Lower leg skin (tissue), 4 donors: ENCODE results near the gene NT5DC1. TPM values are rescaled to one million over a fixed set of nuclear protein-coding genes. Genes with fewer than 3 reads are reported as not detected.

ENCODE experiments used
- DNase-seq, 2 donors: peaks; one replicate each; pipeline ENCODE4 v3.0.0-alpha.2; 2019; ENCODE audit warnings: low spot score in 2 of 2
- H3K4me3 ChIP-seq: fragments of 200-600 bp; sonication (generic); 2 replicates; pipeline ENCODE4 v1.5.1; 2017; ENCODE audit warnings: mild to moderate bottlenecking, low read depth; ENCODE audit not compliant: poor library complexity, severe bottlenecking
- POLR2A ChIP-seq, 2 donors: fragments of 450-650 bp; IDR thresholded peaks; one replicate each; pipeline ENCODE4 v1.6.1; 2016 to 2017; ENCODE audit warnings: antibody characterized with exemption in 2 of 2, mild to moderate bottlenecking in 1 of 2, moderate library complexity in 1 of 2
- WGBS, 2 donors: methylation state at CpG; one replicate each; pipeline ENCODE4 v1.1.5; 2018; 5-methylcytosine and 5-hydroxymethylcytosine counted together
- intact Hi-C: fragments of 100-400 bp; cut with DNase I; formaldehyde crosslinking; loops from one replicate; pipeline ENCODE4 v1.15.0; 2023; ENCODE audit warnings: low total_unique reads
- total RNA-seq, 4 donors: library from RNA; depleted of rRNA; stranded (reverse); fragments of >200 nt; gene quantifications; one replicate each; pipeline ENCODE4 v1.1.0, GENCODE V29; 2016
- TF ChIP-seq, protein P1 (sequence below), 3 donors: fragments of 450-650 bp; IDR thresholded peaks; one replicate each; pipeline ENCODE4 v1.5.1; 2016; ENCODE audit warnings: antibody characterized with exemption in 3 of 3, mild to moderate bottlenecking in 3 of 3, moderate library complexity in 2 of 3

NT5DC1 gene
- total RNA-seq, 4 donors from 2014 or later: 7.7 to 25.0 (median 12.3) TPM

DNA sequence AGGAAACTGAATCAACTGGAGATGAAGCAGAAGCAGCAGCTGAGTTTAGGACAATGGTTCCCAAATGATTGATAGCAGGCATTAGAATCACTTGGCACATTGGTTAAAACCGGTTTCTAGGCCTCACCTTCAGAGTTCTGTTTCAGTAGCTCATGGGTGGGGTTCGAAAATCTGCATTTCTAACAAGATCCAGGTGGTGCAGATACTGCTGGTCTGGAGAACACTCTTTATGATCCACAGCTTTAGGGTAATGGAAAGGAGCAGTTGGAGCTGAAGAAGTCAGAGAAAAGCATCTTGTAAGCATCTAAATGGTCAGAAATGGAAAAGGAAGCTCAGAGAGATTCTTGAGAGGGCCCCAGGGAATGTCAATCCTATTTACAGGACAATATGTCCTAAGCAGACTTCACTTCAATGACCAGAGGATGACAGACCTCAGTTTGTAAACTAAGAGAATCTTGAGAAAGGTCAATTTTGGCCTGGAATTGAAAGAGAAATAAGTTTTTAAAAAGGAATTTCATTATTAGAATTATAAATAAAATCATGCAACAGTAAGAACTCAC lies 170.6 kb downstream of the NT5DC1 start:
- intact Hi-C loops: no loop called here
- no peak for TF ChIP-seq POLR2A (IDR thresholded peaks at IDR 0.05)
- TF ChIP-seq, protein P1, sequence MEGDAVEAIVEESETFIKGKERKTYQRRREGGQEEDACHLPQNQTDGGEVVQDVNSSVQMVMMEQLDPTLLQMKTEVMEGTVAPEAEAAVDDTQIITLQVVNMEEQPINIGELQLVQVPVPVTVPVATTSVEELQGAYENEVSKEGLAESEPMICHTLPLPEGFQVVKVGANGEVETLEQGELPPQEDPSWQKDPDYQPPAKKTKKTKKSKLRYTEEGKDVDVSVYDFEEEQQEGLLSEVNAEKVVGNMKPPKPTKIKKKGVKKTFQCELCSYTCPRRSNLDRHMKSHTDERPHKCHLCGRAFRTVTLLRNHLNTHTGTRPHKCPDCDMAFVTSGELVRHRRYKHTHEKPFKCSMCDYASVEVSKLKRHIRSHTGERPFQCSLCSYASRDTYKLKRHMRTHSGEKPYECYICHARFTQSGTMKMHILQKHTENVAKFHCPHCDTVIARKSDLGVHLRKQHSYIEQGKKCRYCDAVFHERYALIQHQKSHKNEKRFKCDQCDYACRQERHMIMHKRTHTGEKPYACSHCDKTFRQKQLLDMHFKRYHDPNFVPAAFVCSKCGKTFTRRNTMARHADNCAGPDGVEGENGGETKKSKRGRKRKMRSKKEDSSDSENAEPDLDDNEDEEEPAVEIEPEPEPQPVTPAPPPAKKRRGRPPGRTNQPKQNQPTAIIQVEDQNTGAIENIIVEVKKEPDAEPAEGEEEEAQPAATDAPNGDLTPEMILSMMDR (IDR thresholded peaks at IDR 0.05): no peak
- DNase-seq: no peak
- H3K4me3 ChIP-seq: no peak overlapping the region
- 43 to 44% methylated on average over 2 of the region's 2 CpGs for WGBS, 2 donors

DNA sequence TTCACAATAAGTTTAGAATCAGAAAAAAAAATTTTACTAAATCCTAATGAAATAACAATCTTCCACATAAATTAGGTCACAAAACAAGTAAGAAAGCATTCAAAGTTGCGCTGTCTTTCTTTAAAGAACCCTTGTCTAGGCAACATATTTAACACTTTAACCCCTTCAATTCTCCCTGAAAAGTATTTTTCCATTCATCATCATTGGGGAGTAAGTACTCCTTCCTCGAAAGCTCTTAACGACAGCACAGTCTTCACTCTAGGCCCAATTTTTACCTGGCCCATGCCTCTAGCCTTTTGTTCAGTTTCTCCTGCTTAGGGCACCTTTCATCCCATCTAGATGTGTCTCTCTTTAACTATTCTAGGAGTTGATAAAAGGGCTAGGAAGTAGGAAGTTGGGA lies 176.5 kb downstream of the NT5DC1 start:
- intact Hi-C loops: no loop called here
- 30% methylated on average over 3 of the region's 3 CpGs for WGBS, 2 donors
- TF ChIP-seq POLR2A (IDR thresholded peaks at IDR 0.05): no peak
- TF ChIP-seq, protein P1 (IDR thresholded peaks at IDR 0.05): no peak

DNA sequence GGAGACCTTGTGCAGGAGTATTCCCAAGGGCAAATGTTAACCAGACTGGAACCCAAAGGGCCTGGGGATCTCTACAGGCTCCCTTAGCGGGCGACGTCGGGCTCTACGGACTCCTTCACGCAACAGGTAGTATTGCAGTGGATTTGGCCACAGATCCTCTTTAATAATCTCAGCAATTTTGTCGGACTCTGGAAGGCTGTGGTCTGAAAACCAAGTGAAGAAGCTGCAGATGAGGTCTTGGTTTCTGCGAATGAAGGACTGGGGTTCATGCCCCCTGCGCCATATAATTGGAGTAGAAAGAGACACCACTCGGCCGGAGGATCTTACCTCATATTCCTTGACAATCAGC lies 177.8 kb downstream of the NT5DC1 start:
- 69 to 83% methylated on average over 11 of the region's 11 CpGs for WGBS, 2 donors
- intact Hi-C loops: no loop called here
- peak overlapping the region; percentile 99 for H3K4me3 ChIP-seq
- no peak for DNase-seq
- no peak for TF ChIP-seq POLR2A (IDR thresholded peaks at IDR 0.05)
- TF ChIP-seq, protein P1 (IDR thresholded peaks at IDR 0.05): no peak

More for the DNA sequence above, 176.5 kb downstream of the NT5DC1 start:
- H3K4me3 ChIP-seq: no peak overlapping the region
- no peak for DNase-seq

DNA sequence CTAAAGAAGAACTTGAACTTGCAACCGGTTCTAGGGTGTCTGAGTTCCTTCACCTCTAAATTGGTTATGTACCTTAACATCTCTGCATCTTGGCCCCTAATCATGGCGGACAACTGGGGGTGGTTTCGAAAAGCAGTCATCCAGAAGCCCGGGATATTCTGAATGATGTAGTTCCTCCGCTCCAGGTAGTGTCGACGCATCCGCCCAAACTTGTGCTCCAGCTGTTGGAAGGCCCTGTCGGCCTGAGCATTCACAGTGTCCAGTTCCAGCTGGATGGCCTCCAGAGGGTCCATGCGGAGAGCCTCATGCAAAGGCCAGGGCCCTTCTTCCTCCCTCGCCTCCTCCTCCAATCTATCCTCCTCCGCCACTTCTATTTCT lies 178.2 kb downstream of the NT5DC1 start:
- H3K4me3 ChIP-seq: peak overlapping the region; percentile 99
- 6 to 11% methylated on average over 12 of the region's 12 CpGs for WGBS, 2 donors
- intact Hi-C loops: no loop called here
- TF ChIP-seq, protein P1 (IDR thresholded peaks at IDR 0.05): no peak
- no peak for TF ChIP-seq POLR2A (IDR thresholded peaks at IDR 0.05)
- peak; percentile 37 to 87 for DNase-seq

DNA sequence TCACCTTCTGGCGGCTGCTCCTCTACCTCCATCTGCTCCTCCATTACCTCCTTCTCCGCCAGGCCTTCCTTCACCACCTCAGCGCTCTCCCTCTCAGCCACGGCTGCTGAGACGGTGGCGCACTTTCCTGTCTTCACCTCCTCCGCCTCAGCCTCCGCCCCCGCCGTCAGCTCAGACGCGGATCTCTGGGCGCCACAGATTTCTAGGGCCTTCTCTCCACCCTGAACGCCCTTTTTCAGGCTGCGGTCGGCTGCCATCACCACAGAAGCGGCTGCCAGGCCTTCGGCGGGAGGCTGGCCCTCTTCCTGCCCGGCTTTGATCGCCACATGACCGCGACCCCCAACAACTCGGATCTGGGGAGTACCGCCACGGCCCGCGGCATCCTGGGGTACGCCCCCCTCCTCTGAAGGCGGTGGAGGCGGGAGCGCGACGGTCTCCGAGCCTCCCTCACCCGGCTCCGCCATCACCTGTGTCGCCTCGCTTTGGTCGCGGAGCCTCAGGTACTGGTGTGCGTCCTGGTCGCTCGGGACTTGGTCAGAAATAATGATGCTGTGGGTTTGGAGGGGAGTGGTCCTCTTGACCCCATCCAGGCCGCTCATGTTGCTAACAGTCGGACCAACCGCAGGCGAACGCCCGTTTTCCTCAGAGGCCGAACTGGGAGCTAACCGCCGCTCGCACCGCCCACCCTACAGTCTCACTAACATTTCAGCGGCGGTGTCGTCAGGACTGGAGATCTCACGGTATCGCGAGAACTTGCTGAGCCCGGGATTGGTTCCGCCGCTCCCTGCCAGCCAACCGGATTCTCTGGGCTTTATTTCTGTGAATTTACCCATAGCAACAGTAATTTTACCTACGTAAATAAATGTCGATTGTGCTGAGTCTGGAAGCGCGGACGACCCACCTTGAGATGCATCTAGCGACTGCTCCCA lies 178.8 kb downstream of the NT5DC1 start, which contains the start of gene TSPYL1:
Gene TSPYL1 (minus strand): TSS at position 699 of the 929 bp plus-strand sequence. CDS start 100 bp downstream, at position 599.
- WGBS, 2 donors: 1% methylated on average over 68 of the region's 71 CpGs
- intact Hi-C loops: no loop called here
- TF ChIP-seq, protein P1 (IDR thresholded peaks at IDR 0.05): no peak
- peak in 1 of 2 donors; percentile 86 for TF ChIP-seq POLR2A (IDR thresholded peaks at IDR 0.05)
- DNase-seq: peak; percentile 97 to 99
- peak within 1 kb of the TSS; percentile 99 for H3K4me3 ChIP-seq
